AG10803 (cell line): ENCODE data around the gene CENPM.

ENCODE experiments used
- DNase-seq: peaks from one replicate; pipeline ENCODE4 v3.0.0; 2010; ENCODE audit warnings: low read depth
- H3K4me3 ChIP-seq: 2 replicates; pipeline ENCODE4 v1.5.1; 2011; ENCODE audit warnings: mild to moderate bottlenecking, low read length, control low read depth
- TF ChIP-seq, protein P1 (sequence below): conservative IDR thresholded peaks from 2 replicates; pipeline ENCODE4 v1.5.1; 2011; ENCODE audit warnings: mild to moderate bottlenecking, low read length, control low read depth, inconsistent platforms

The CENPM gene

DNA sequence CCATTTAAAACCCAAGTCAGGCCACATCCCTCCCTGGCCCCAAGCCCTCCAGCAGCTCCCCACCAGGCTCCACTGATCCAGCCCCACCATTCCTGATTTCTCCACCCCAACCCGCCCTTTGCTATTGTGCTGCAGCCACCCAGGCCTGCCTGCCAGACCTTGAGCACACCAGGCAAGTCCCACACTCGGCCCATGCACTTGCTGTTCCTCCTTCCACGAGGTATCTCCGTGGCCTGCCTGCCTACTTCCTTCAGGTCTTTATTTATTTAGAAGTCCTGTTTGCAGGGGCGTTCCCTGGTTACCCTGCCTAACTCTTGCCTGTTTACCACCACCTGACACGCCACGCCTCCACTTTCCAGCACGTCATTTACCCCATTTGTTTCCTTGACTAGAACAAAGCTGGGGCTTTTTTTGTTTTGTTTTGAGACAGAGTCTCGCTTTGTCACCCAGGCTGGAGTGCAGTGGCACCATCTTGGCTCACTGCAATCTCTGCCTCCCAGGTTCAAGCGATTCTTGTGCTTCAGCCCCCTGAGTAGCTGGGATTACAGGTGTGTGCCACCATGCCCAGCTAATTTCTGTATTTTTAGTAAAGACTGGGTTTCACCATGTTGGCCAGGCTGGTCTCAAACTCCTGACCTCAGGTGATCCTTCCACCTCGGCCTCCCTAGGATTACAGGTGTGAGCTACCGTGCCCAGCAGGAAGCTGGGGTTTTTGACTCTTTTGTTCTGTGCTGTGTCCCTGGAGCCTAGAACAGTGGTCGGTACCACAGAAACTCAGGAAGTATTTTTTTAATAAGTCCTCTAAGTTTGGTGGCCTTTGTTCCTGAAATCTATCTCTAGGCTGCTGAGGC is 6.7 kb downstream of the CENPM start:
- TF ChIP-seq, protein P1, sequence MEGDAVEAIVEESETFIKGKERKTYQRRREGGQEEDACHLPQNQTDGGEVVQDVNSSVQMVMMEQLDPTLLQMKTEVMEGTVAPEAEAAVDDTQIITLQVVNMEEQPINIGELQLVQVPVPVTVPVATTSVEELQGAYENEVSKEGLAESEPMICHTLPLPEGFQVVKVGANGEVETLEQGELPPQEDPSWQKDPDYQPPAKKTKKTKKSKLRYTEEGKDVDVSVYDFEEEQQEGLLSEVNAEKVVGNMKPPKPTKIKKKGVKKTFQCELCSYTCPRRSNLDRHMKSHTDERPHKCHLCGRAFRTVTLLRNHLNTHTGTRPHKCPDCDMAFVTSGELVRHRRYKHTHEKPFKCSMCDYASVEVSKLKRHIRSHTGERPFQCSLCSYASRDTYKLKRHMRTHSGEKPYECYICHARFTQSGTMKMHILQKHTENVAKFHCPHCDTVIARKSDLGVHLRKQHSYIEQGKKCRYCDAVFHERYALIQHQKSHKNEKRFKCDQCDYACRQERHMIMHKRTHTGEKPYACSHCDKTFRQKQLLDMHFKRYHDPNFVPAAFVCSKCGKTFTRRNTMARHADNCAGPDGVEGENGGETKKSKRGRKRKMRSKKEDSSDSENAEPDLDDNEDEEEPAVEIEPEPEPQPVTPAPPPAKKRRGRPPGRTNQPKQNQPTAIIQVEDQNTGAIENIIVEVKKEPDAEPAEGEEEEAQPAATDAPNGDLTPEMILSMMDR: no peak
- no peak overlapping the region for H3K4me3 ChIP-seq
- DNase-seq: no peak

DNA sequence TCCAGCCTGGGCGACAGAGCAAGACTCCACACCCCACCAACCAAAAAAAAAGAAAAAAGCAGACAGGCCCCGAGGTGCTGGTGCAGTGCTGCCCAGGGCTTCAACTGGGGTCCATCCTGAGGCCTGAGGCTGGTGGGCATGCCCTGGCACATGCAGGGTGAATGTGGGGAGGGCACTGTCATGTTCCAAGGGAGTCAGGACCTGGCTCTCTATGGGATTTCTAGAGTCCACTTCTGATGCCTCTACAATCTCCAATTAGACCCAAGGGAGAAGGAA is 10.1 kb downstream of the CENPM start:
- TF ChIP-seq, protein P1: no peak
- no peak overlapping the region for H3K4me3 ChIP-seq
- no peak for DNase-seq

DNA sequence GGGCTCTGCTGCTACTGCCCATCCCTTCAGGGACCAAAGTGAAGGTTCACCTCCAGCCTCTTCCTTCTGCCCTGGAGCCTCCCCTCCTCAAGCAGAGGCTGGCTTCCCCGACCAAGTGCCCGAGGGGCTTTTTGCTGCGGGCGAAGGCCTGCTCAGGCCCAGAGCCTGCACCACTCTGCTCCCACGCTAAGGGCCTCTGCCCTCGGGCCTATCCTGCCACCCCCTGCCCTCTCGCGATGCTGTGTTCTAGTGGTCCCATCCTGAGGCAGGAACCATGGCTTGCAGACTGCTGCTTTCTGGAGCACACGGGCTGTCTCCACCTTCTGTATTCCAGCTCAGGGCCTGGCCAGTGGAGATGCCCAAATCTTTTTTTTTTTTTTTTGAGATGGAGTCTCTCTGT is 11.4 kb downstream of the CENPM start:
- TF ChIP-seq, protein P1: no peak
- no peak for DNase-seq
- no peak overlapping the region for H3K4me3 ChIP-seq

DNA sequence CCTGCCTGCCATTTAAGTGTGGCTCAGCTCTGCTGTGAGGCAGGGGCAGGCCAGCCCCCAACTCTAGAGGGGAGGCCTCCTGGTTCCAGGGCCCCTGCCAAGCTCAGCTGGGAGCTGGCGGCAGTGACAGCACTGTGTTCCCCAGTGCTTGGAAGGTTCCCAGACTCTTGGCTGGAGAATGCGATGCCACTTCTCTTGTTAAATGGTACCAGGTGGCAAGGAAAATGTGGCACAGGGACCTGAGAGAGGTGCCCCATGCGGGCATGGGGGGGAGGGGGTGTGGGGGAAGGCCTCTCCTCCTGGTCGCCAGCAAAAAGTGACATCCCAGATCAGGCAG is 12.0 kb downstream of the CENPM start:
- no peak overlapping the region for H3K4me3 ChIP-seq
- TF ChIP-seq, protein P1: no peak
- no peak for DNase-seq

DNA sequence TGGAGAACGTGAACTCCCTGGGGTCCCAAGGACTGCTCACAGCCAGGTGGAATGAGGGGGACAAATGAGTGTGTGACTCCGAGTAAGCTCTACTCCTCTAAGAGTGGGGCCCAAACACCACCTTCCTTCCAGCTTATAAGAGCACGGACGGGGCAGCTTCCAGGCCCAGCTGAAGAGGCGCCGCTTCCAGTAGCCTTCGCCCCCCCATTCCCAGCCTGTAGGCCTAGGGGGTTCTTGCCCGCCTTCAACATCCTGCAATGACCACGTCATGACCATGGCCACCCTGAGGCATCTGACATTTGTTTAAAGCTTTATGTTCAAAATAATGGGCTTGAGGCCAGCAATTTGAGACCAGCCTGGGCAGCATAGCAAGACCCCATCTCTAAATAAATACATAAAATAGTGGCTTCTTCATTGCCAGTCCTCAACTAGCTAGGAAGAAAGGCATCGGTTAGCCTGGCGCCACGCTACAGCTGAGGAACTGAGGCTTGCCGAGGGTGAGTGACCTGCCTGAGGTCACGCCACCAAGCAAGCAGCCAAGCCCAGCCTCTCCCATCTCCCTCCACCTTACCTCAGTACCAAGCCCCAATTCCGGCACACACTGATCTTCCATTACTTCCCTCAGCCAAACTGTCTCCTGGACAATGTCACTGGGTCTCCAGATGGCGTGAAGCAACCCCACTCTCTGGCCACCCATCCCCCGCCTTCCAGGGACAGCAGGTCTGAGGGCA is 12.5 kb downstream of the CENPM start:
- TF ChIP-seq, protein P1: no peak
- DNase-seq: no peak
- H3K4me3 ChIP-seq: no peak overlapping the region

DNA sequence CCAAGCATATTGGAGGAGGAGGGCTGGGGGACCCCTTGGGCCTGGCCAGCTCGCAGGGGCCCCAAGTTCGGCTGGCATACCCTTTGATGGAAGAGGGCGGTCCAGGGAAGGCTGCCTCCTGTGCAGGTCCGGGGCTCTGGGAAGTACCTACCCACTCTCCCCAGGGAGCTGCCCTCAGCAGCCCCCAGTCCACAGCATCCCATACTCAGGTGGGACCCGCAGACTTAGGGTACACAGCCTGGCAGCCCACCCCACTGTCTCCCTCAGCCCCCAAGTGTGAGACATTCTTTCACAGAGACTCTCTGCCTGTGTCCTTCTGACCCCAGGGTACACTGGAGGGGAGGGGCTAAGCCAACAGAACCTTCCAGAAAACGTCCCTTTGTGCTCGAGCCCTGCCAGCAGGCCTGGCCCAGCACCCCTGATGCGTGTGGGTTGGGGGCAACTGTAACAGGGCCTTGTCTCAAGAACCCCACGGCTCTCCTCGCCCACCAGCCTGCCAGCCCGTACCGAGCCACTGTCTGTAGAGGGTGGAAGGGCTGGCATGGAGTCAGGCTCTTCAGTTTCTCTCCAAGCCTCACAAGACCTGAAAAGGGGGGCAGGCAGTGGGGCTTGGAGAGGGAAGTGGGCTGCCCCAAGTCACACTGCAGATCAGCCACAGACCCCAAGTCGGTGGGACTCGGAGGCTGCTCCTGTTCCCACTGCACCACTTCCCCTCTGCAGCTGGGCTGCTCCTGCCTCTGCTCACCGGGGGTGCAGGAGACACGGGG is 13.4 kb downstream of the CENPM start:
- no peak for DNase-seq
- TF ChIP-seq, protein P1: no peak
- H3K4me3 ChIP-seq: no peak overlapping the region
